Spinal cord (tissue), 10 donors: ENCODE measurements around the gene PTGES2. TPM values are rescaled to one million over a fixed set of nuclear protein-coding genes. Genes with fewer than 3 reads are reported as not detected.

Experiments used
- DNase-seq, 6 donors: peaks; one replicate each; pipeline versions ENCODE4 v3.0.0 to v3.0.0-alpha.2; 2013 to 2015; ENCODE audit warnings: low spot score in 6 of 6, low read depth in 4 of 6
- H3K27ac ChIP-seq: one replicate; pipeline ENCODE4 v1.5.1; 2013; ENCODE audit warnings: low read depth, low read length, control low read depth
- H3K27me3 ChIP-seq: one replicate; pipeline ENCODE4 v1.6.1; 2013; ENCODE audit warnings: low read length; ENCODE audit not compliant: control insufficient read depth, insufficient read depth
- H3K36me3 ChIP-seq: one replicate; pipeline ENCODE4 v1.6.1; 2013; ENCODE audit warnings: low read length; ENCODE audit not compliant: control insufficient read depth, insufficient read depth
- H3K4me1 ChIP-seq: one replicate; pipeline ENCODE4 v1.6.1; 2013; ENCODE audit warnings: low read length; ENCODE audit not compliant: control insufficient read depth, insufficient read depth
- H3K4me3 ChIP-seq: one replicate; pipeline ENCODE4 v1.5.1; 2013; ENCODE audit warnings: low read depth, low read length, control low read depth
- H3K9me3 ChIP-seq: one replicate; pipeline ENCODE4 v1.6.1; 2013; ENCODE audit warnings: low read length; ENCODE audit not compliant: control insufficient read depth, insufficient read depth
- WGBS: methylation state at CpG from one replicate; pipeline ENCODE4 v1.1.5; 2013; ENCODE audit warnings: missing lambda C conversion rate; ENCODE audit not compliant: insufficient coverage; 5-methylcytosine and 5-hydroxymethylcytosine counted together
- polyA plus RNA-seq, 2 donors: library from polyadenylated mRNA; unstranded; fragments of 120-200 nt; gene quantifications; one replicate each; pipeline ENCODE4 v1.2.1, GENCODE V29; 2013; ENCODE audit not compliant: insufficient read length in 2 of 2
- total RNA-seq, 2 donors: library from RNA; depleted of rRNA in 1 of 2; stranded (reverse); fragments of 120-200 nt in 1 of 2; fragments of >200 nt in 1 of 2; gene quantifications; one replicate each; pipeline versions ENCODE4 v1.2.3 to v1.2.4, GENCODE V29; 2013 to 2014
- donor health status: healthy.

Gene PTGES2
- total and polyA plus RNA-seq, 4 donors, result 39.1 to 88.9 (median 62.9) TPM

DNA sequence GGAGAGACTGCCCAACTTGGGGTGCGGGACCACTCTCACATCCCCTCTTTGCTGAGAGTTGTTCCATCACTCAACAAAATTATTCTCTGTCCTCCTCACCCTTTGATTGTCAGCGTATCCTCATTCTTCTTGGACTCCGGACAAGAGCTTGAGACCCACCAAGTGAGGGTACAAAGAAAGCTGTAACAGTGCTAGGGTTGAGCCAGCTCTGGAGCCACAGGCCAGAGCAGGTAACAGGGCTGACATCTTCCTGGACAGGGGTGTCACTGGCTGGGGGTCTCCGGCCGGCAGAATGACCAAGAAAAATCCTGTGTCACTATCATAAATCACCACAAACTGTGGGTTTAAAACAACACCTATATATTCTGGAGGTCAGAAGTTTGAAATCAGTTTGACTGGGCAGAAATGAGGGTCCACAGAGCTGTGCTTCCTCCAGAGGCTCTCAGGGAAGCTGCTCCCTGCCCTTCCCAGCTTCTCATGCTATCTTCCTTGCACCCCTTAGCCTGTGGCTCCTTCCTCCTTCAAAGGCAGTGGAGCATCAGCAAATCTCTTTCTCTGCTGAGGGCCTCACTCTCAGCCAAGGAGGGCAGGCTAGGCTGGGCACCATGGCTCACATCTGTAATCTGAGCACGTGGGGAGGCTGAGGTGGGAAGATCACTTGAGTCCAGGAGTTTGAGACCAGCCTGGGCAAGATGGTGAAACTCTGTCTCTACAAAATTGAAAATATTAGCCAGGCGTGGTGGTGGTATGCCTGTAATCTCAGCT lies 28.4 kb upstream of the PTGES2 start:
- H3K36me3 ChIP-seq, result no peaks in the 10 kb centered on the region
- no peak for DNase-seq
- H3K27me3 ChIP-seq, result no peaks in the 10 kb centered on the region
- 87% methylated on average over 3 of the region's 7 CpGs for WGBS
- no peak overlapping the region for H3K4me3 ChIP-seq
- H3K4me1 ChIP-seq, result peaks cover 14% of the 10 kb centered on the region
- no peak overlapping the region for H3K27ac ChIP-seq
- H3K9me3 ChIP-seq, result no peaks in the 10 kb centered on the region

DNA sequence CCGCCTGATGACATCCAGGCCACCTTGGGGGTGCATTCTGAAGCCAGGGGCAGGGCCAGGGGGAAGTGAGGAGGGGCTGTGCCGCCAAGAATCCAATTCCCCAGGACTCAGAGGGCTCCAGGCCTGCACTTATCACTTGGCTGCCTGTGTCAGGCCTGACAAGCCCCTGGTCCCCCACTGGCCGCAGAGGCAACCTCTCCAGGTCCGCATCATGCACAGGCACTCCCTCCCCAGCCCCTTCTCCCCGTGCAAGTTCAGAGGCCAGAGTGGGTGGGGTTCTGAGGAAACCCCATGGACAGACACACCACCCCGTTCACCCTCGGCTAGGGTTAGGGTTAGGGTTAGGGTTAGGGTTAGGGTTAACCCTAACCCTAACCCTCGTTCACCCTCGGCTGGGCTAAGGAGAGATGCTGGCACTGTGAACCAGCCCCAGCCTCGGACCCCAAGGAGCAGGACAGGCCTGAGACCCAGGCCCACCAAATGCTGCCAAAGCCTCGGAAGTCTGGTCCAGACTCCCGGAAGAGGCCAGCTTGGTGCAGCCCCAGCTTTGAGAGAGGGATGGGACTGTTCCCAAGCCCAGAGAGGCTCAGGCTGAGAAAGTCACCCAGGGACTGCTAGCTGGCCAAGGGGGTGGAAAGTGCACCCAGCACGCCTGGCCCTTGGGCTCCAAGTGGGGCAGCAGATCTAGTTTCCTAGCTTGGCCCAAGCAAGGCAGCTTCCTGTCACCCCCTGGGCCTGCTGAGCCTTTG lies 26.6 kb upstream of the PTGES2 start:
- Histone ChIP-seq H3K9me3 (no peaks in the 10 kb centered on the region), H3K4me1 (peaks cover 6% of the 10 kb centered on the region), H3K4me3 (no peak overlapping the region), H3K27ac (no peak overlapping the region), H3K36me3 (no peaks in the 10 kb centered on the region), H3K27me3 (no peaks in the 10 kb centered on the region)
- no peak for DNase-seq
- 86% methylated on average over 7 of the region's 13 CpGs for WGBS

DNA sequence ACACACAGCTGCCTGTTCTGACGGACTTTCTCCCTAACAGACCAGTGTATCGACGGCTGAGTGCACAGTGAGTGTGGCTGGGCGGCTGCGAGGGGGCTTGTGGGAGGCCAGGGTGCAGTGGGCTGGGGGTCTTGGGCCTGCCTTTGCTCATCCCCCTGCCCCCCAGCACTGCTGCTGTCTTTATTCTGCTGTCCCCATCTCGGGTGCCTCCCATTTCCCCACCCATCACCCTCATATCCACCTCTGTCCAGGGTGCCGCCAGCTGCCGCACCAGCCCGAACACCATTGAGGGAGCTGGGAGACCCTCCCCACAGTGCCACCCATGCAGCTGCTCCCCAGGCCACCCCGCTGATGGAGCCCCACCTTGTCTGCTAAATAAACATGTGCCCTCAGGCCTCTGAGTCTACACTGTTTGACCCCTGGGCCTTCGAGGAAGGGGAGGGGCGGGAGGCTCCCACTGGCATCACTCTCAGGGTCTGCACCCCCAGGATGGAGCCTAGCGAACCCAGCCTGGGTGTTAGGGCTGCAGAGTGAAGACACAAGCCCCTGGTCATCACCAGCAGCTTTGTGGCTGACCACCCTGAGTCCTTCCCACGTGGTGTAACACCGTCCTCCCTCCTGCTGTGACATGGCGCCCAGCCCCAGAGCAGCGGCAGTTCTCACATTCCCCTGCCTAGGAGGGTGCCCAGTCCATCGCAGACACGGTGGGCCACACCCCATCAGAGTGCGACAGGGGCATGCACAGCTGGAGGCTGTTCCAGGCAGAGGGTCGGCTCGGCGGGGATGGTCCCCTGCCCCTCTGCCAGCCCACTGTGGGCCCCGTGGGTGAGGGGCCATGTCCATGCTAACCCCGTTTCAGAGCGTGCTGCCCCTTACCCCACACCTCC lies 25.8 kb upstream of the PTGES2 start:
- 74% methylated on average over 18 of the region's 26 CpGs for WGBS
- H3K4me3 ChIP-seq, result no peak overlapping the region
- H3K9me3 ChIP-seq, result no peaks in the 10 kb centered on the region
- H3K4me1 ChIP-seq, result peaks cover 14% of the 10 kb centered on the region
- H3K27ac ChIP-seq, result no peak overlapping the region
- H3K27me3 ChIP-seq, result no peaks in the 10 kb centered on the region
- DNase-seq, result no peak
- no peaks in the 10 kb centered on the region for H3K36me3 ChIP-seq

DNA sequence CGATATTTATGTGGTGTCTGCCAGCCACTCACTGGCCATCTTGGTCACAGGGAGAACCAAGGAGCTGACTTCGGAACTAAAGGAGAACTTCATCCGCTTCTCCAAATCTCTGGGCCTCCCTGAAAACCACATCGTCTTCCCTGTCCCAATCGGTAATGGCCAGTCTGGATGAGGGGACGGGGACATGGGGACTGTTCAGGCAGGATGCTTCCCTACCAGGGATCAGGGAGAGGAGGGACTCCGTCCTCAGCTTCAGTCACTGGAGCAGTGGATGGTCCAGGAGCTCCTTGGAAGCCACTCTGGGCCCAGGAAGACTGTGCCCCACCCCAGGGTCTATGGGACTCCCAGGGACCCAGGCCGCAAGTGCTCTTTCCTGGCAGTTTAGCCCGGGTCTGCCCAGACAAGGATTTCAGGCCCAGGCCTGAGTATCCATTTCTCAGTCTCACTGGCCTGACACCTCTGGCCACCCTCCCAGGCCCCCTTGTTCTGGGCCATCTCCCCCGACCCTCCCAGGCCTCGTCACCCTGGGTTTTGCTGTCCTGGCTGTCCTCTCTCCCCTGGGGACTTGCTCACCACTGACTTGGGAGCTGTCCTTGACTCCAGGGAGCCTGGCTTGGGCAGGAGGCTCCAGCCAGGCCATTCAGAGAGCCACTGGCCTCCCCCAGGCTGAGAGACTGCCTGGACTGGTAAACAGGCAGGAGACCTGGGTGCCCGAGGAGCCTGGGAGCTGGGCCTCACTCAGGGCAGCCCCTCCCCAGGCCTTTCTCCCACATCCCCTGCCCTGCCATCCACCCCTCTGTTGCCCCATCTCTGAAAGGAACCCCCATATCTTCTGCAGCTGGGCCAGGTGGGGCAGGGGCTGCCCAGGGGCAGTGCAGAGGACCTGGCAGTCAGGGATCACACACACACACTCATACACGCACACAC lies 24.9 kb upstream of the PTGES2 start:
- DNase-seq, result no peak
- no peak overlapping the region for H3K27ac ChIP-seq
- H3K9me3 ChIP-seq, result no peaks in the 10 kb centered on the region
- no peaks in the 10 kb centered on the region for H3K27me3 ChIP-seq
- H3K4me3 ChIP-seq, result no peak overlapping the region
- WGBS, result 92% methylated on average over 11 of the region's 13 CpGs
- H3K36me3 ChIP-seq, result no peaks in the 10 kb centered on the region
- peaks cover 17% of the 10 kb centered on the region for H3K4me1 ChIP-seq

DNA sequence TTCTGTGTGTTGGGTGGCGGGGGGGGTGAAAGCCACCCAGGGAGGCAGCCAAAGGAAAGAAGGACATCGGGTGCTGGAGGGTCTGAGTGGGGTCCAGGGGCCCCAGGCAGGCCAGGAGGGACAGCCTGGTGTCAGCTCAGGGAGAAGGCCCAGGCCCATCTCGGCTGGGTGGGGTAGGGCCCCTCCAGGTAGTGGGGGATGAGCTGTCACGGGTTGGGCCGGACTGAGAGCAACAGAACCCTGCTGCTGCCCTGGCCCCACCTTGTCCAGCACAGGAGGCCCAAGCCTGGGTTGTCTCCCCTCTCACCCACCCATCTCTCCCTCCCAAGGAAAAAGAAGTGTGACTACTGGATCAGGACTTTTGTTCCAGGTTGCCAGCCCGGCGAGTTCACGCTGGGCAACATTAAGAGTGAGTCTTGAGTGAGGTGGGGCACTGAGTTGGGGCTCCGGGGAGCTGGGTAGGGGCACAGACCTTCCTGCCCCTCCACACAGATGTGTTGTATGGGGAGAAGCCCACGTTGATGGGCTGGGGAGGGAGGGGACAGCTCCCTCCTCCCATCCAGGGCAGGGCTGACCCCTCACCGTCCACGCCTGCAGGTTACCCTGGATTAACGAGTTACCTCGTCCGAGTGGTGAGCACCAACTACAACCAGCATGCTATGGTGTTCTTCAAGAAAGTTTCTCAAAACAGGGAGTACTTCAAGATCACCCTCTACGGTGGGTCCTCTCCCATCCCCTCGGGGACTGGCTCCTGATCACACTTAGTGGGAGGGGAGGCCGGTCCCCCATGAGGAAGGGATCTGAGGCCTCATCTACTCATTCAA lies 24.0 kb upstream of the PTGES2 start:
- WGBS, result 94% methylated on average over 11 of the region's 18 CpGs
- DNase-seq, result no peak
- Histone ChIP-seq H3K9me3 (no peaks in the 10 kb centered on the region), H3K27ac (no peak overlapping the region), H3K36me3 (no peaks in the 10 kb centered on the region), H3K27me3 (no peaks in the 10 kb centered on the region), H3K4me3 (no peak overlapping the region), H3K4me1 (peaks cover 17% of the 10 kb centered on the region)

DNA sequence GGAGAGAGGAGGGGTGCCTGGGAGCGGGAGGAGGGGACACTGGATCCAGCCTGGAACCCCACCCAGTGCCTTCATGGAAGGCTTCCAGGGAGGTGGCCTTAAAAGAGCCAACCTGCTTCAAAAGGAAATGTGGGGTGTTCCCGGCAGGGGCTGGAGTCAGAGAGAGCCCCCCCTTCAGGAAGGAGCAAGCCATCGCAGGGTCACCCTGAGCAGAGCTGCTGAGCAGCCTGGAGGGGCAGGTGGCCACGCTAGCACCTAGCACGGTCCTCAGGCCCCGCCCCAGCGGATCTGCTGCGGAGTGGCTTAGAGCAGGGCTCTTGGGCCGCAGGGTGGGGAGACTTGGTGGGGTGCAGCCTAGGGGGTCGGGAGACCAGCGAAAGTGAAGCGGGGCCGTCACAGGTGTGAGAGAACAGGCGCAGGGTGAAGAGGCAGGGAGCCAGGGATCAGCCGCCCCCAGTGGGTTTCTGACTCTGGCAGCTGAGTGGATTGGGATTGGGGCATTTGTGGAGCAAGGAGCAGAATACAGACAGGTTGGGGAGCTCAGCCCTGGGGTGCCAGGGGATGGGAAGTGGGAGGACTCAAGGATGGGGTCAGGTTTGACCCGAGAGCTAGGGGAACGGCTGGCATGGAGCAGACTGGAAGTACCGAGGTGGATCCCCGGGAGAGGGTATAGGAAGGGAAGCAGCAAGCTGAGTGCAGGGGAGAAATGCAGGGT lies 23.2 kb upstream of the PTGES2 start:
- Histone ChIP-seq H3K27ac (no peak overlapping the region), H3K4me1 (peaks cover 17% of the 10 kb centered on the region), H3K9me3 (no peaks in the 10 kb centered on the region), H3K4me3 (no peak overlapping the region), H3K36me3 (no peaks in the 10 kb centered on the region), H3K27me3 (no peaks in the 10 kb centered on the region)
- no peak for DNase-seq
- WGBS, result 58% methylated on average over 19 of the region's 19 CpGs

DNA sequence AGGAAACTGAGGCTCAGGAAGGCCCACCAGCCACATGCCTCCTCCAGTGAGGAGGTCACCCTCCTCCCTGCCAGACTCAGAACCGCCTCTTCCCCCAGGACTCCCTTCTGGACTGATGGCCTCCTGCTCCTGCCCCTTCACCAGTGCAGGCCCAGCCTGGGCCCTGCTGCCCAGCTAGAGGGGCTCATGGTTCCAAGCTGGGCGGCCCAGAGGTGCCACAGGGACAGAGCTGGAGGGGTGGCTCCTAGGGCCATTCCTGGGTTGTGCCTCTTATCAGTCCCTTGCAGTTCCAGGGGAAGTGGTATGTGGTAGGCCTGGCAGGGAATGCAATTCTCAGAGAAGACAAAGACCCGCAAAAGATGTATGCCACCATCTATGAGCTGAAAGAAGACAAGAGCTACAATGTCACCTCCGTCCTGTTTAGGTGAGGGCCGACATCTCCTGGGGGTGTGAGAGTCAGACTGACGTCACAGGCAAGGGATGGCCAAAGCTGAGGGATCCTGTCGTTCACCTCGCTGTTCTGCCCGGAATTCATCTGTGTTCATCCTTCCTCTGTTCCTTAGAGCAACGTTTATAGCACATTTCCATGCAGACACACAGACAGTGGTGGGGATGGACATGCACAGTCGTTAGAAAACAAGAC lies 22.5 kb upstream of the PTGES2 start:
- Histone ChIP-seq H3K4me1 (peaks cover 17% of the 10 kb centered on the region), H3K36me3 (no peaks in the 10 kb centered on the region), H3K27ac (no peak overlapping the region), H3K4me3 (no peak overlapping the region), H3K27me3 (no peaks in the 10 kb centered on the region), H3K9me3 (no peaks in the 10 kb centered on the region)
- DNase-seq, result no peak
- 63% methylated on average over 6 of the region's 11 CpGs for WGBS
